Inferior parietal cortex (tissue), 1 donor: ENCODE data around the gene POPDC2.

Experiments
- DNase-seq: peaks from one replicate; pipeline ENCODE4 v3.0.0-alpha.2; 2016; ENCODE audit errors: extremely low spot score

Gene POPDC2

GRCh38 chr3:119672776-119673175, 12.4 kb upstream of the POPDC2 start:
- DNase-seq: no peak

- no peak for DNase-seq
Measured at GRCh38 chr3:119669906-119670570, 9.6 kb upstream of the POPDC2 start.

- DNase-seq: no peak
Measured at GRCh38 chr3:119665954-119666559, 5.7 kb upstream of the POPDC2 start.

- no peak for DNase-seq
Measured at GRCh38 chr3:119664850-119665379, 4.5 kb upstream of the POPDC2 start.

- DNase-seq: no peak
Measured at GRCh38 chr3:119664370-119664769, 4.0 kb upstream of the POPDC2 start.

GRCh38 chr3:119663885-119664284, 3.5 kb upstream of the POPDC2 start:
- no peak for DNase-seq

- no peak for DNase-seq
Measured at GRCh38 chr3:119662604-119663373, 2.4 kb upstream of the POPDC2 start.

- DNase-seq: no peak
Measured at GRCh38 chr3:119659606-119660291, 640 bp downstream of the POPDC2 start.

GRCh38 chr3:119658994-119659393, 1.4 kb downstream of the POPDC2 start:
- DNase-seq: no peak

GRCh38 chr3:119657887-119658702, 2.3 kb downstream of the POPDC2 start:
- DNase-seq: no peak

GRCh38 chr3:119653876-119654275, 6.5 kb downstream of the POPDC2 start:
- no peak for DNase-seq

- DNase-seq: no peak
Measured at GRCh38 chr3:119652306-119653033, 7.9 kb downstream of the POPDC2 start.

GRCh38 chr3:119649761-119650160, 10.6 kb downstream of the POPDC2 start:
- DNase-seq: no peak

GRCh38 chr3:119647843-119648575, 12.4 kb downstream of the POPDC2 start:
- no peak for DNase-seq

GRCh38 chr3:119647171-119647570, 13.2 kb downstream of the POPDC2 start:
- DNase-seq: no peak

GRCh38 chr3:119645813-119646212, 14.6 kb downstream of the POPDC2 start:
- DNase-seq: no peak

GRCh38 chr3:119644481-119644880, 15.9 kb downstream of the POPDC2 start:
- no peak for DNase-seq

GRCh38 chr3:119643528-119643927, 16.9 kb downstream of the POPDC2 start:
- DNase-seq: no peak

- DNase-seq: no peak
Measured at GRCh38 chr3:119642746-119643473, 17.5 kb downstream of the POPDC2 start.
